Testis (tissue), 2 donors: ENCODE results near the gene ANGPT4.

Experiments used
- CTCF ChIP-seq, 3 experiments: fragments of 450-650 bp in 2 of 3; fragments of 200-600 bp in 1 of 3; sonication (generic) in 1 of 3; IDR thresholded peaks; one replicate each; pipeline ENCODE4 v1.5.1; 2016 to 2019; ENCODE audit warnings: antibody characterized with exemption in 3 of 3, mild to moderate bottlenecking in 2 of 3, moderate library complexity in 1 of 3
- POLR2A ChIP-seq: fragments of 450-650 bp; IDR thresholded peaks from one replicate; pipeline ENCODE4 v1.6.1; 2017; ENCODE audit warnings: antibody characterized with exemption, mild to moderate bottlenecking, moderate library complexity

DNA sequence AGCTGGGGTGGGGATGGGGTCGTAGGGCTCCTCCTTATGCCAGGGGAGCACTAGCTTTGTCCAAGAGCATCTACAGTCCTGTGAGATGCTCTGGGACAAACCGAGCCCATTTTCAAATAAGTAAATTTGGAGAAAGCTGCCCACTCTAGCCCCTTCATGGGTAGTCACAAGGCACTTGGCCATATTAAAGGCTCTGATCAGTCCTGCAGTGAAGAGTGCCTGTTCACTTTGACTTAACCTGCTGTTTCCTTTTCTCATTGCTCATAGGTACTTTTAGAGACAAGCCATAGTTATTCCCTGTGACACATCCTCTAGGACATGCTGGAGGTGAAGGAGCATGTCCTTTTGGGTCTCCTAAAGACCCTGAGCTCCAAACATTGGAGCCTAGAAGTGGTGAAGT, 44.2 kb downstream of the ANGPT4 start:
- TF ChIP-seq POLR2A (no peak), CTCF (IDR thresholded peaks at IDR 0.05) (no peak)
